Parathyroid adenoma (tissue), 2 donors: ENCODE data around the gene AXDND1.

Source experiments
- H2AFZ ChIP-seq: fragments of 300-600 bp; sonication (generic); one replicate; pipeline ENCODE4 v1.7.0; 2017; ENCODE audit warnings: antibody characterized with exemption, mild to moderate bottlenecking
- H3K27ac ChIP-seq: fragments of 300-600 bp; sonication (generic); one replicate; pipeline ENCODE4 v1.7.0; 2017
- H3K27me3 ChIP-seq: fragments of 300-600 bp; sonication (generic); one replicate; pipeline ENCODE4 v1.7.0; 2017; ENCODE audit warnings: low read length; ENCODE audit not compliant: control insufficient read depth, insufficient read depth
- H3K36me3 ChIP-seq: fragments of 300-600 bp; sonication (generic); one replicate; pipeline ENCODE4 v1.7.0; 2017; ENCODE audit warnings: low read length; ENCODE audit not compliant: control insufficient read depth, insufficient read depth
- H3K4me1 ChIP-seq: fragments of 300-600 bp; sonication (generic); one replicate; pipeline ENCODE4 v1.7.0; 2017; ENCODE audit warnings: control low read depth
- H3K4me2 ChIP-seq: fragments of 300-600 bp; sonication (generic); one replicate; pipeline ENCODE4 v1.7.0; 2017; ENCODE audit warnings: low read length
- H3K4me3 ChIP-seq: fragments of 300-600 bp; sonication (generic); one replicate; pipeline ENCODE4 v1.7.0; 2017; ENCODE audit warnings: low read depth, low read length
- H3K79me2 ChIP-seq: fragments of 300-600 bp; sonication (generic); one replicate; pipeline ENCODE4 v1.7.0; 2017; ENCODE audit warnings: control low read depth
- H3K9ac ChIP-seq: fragments of 300-600 bp; sonication (generic); one replicate; pipeline ENCODE4 v1.7.0; 2017; ENCODE audit warnings: mild to moderate bottlenecking
- H3K9me3 ChIP-seq: fragments of 300-600 bp; sonication (generic); one replicate; pipeline ENCODE4 v1.7.0; 2017; ENCODE audit warnings: low read length; ENCODE audit not compliant: control insufficient read depth
- CTCF ChIP-seq: fragments of 300-600 bp; sonication (generic); IDR thresholded peaks from one replicate; pipeline ENCODE4 v1.7.0; 2017; ENCODE audit warnings: antibody characterized with exemption, mild to moderate bottlenecking
- donor health status: primary hyperparathyroidism.

The AXDND1 gene

GRCh38 chr1:179601093-179601492, 235.3 kb downstream of the AXDND1 start:
- no peak for TF ChIP-seq CTCF
- no peaks in the 10 kb centered on the region for H3K36me3 ChIP-seq
- no peaks in the 10 kb centered on the region for H3K79me2 ChIP-seq
- H2AFZ ChIP-seq: no peak overlapping the region
- H3K27ac ChIP-seq: no peak overlapping the region
- H3K4me2 ChIP-seq: no peak overlapping the region
- H3K4me3 ChIP-seq: no peak overlapping the region
- no peaks in the 10 kb centered on the region for H3K27me3 ChIP-seq
- H3K9me3 ChIP-seq: no peaks in the 10 kb centered on the region
- H3K4me1 ChIP-seq: no peaks in the 10 kb centered on the region
- no peak overlapping the region for H3K9ac ChIP-seq
